Heart left ventricle (tissue), 16 donors: ENCODE results near the gene STEAP4. TPM values are rescaled to one million over a fixed set of nuclear protein-coding genes. Genes with fewer than 3 reads are reported as not detected.
"Not testable (repeated sequence)": the region's sequence is repeated elsewhere in the genome, so short reads cannot be mapped to it uniquely, and the experiment has no call there.

Experiments used
- ATAC-seq, 4 donors: fragments of 200-7000 bp; cut with Tn5 transposase; one replicate each; pipeline ENCODE4 v1.9.1; 2020 to 2022; ENCODE audit warnings: moderate library complexity in 4 of 4, mild to moderate bottlenecking in 3 of 4, moderate number of reproducible peaks in 1 of 4
- DNase-seq, 5 donors: peaks; one replicate each; pipeline ENCODE4 v3.0.0-alpha.2; 2020
- H3K27ac ChIP-seq, 12 donors: fragments of 200-600 bp; sonication (generic) in 4 of 12; one replicate each; pipeline versions ENCODE4 v1.5.0 to v1.8.0; 2016 to 2022; ENCODE audit warnings: mild to moderate bottlenecking in 2 of 12
- H3K27me3 ChIP-seq, 9 donors: fragments of 200-600 bp; sonication (generic) in 2 of 9; one replicate each; pipeline versions ENCODE4 v1.5.1 to v1.8.0; 2016 to 2022; ENCODE audit warnings: mild to moderate bottlenecking in 3 of 9
- H3K36me3 ChIP-seq, 9 donors: fragments of 200-600 bp; sonication (generic) in 2 of 9; one replicate each; pipeline versions ENCODE4 v1.5.0 to v1.8.0; 2018 to 2022; ENCODE audit warnings: mild to moderate bottlenecking in 2 of 9
- H3K4me1 ChIP-seq, 12 donors: fragments of 200-600 bp; sonication (generic) in 4 of 12; one replicate each; pipeline versions ENCODE4 v1.5.0 to v1.8.0; 2016 to 2022; ENCODE audit warnings: mild to moderate bottlenecking in 3 of 12
- H3K4me3 ChIP-seq, 12 donors: fragments of 200-600 bp; sonication (generic) in 4 of 12; one replicate each; pipeline versions ENCODE4 v1.5.0 to v1.8.0; 2017 to 2022; ENCODE audit warnings: mild to moderate bottlenecking in 9 of 12, moderate library complexity in 4 of 12
- H3K9me3 ChIP-seq, 12 donors: fragments of 200-600 bp; sonication (generic) in 4 of 12; one replicate each; pipeline versions ENCODE4 v1.5.0 to v1.8.0; 2016 to 2022; ENCODE audit warnings: mild to moderate bottlenecking in 1 of 12
- CTCF ChIP-seq, 12 donors: fragments of 200-600 bp; sonication (generic) in 4 of 12; IDR thresholded peaks; one replicate each; pipeline versions ENCODE4 v1.5.0 to v1.8.0; 2018 to 2022; ENCODE audit warnings: antibody characterized with exemption in 12 of 12, mild to moderate bottlenecking in 5 of 12
- POLR2A ChIP-seq, 2 donors: fragments of 450-650 bp; IDR thresholded peaks; one replicate each; pipeline ENCODE4 v1.6.1; 2017; ENCODE audit warnings: antibody characterized with exemption in 2 of 2, mild to moderate bottlenecking in 2 of 2, moderate library complexity in 2 of 2
- WGBS, 4 donors: extraction: QIAGEN DNeasy Blood & Tissue Kit in 2 of 4; methylation state at CpG; one replicate each; pipeline versions ENCODE4 v1.1.5 to v1.1.7; 2013 to 2018; 5-methylcytosine and 5-hydroxymethylcytosine counted together
- intact Hi-C, 10 donors: fragments of 100-400 bp; cut with DNase I; formaldehyde crosslinking; loops; one replicate each; pipeline versions ENCODE4 v1.11.1 to v1.14.2; 2022
- polyA plus RNA-seq, 2 donors: library from polyadenylated mRNA; stranded (reverse); fragments of 200-250 nt; gene quantifications; one replicate each; pipeline ENCODE4 v1.2.3, GENCODE V29; 2013
- total RNA-seq, 9 donors: library from RNA; depleted of rRNA in 2 of 9; stranded (reverse); fragments of >200 nt in 2 of 9; fragmentation: NEBNext Ultra II Directional in 3 of 9; extraction: Animal tissue kit (Norgen Biotek cat#: 25700) in 3 of 9; gene quantifications; one replicate each; pipeline versions ENCODE4 v1.1.0 to v1.2.4, GENCODE V29; 2016 to 2023
- donor health status: ischemic (EF 13 %, LVEDD 7.1; RV severe dilation, severe dysfunction).
- donor health status: healthy with polysubstance abuse.
- donor health status: DM: no; HTN: yes; CAD: no.
- donor health status: DM: no; HTN: no; CAD: no.
- donor health status: ischemic (EF 25% LVEDD 6.9; RV normal size, moderate dysfunction).
- donor health status: ischemic (EF 25% LVEDD 5.7; RV mildly dilated, moderate dysfunction).
- donor health status: healthy.
- donor health status: DM: yes; HTN: yes; CAD: no.
- donor health status: ischemic (EF 35%, LVEDD 5.7; RV mildly dilated, moderate dysfunction).
- donor health status: nonischemic (EF 11% LVEDD 7.7; RV severe dilation, severe dysfunction).
- donor health status: DM: yes; HTN: yes; CAD: no.
- donor health status: PGD.
- donor health status: ischemic (EF 29% LVEDD 5.4; RV normal size, mild dysfunction).
- donor health status: nonischemic (EF 23%, LVEDD 6.1; RV moderate dilation, normal function).

The STEAP4 gene
- total and polyA plus RNA-seq, 11 donors, result 6.8 to 47.1 (median 19.0) TPM

- WGBS, 4 donors, result 64 to 80% (median 73%) methylated on average over 2 of the region's 2 CpGs
Measured at GRCh38 chr7:88259656-88260380, 46.9 kb downstream of the STEAP4 start.

GRCh38 chr7:88258296-88258695, 48.4 kb downstream of the STEAP4 start:
- DNase-seq, H3K4me3 ChIP-seq, H3K27me3 ChIP-seq, ATAC-seq, H3K4me1 ChIP-seq, H3K27ac ChIP-seq, H3K36me3 ChIP-seq, intact Hi-C loops: not testable (repeated sequence)
- WGBS, 4 donors, result 85 to 92% (median 87%) methylated on average over 1 of the region's 1 CpG
- H3K9me3 ChIP-seq, result peaks cover 0 to 27% (median 10%) of the 10 kb centered on the region in 12 donors

More at GRCh38 chr7:88259656-88260380, 46.9 kb downstream of the STEAP4 start:
- intact Hi-C loops, result no loop called here
- no peak for ATAC-seq
- TF ChIP-seq CTCF (IDR thresholded peaks at IDR 0.05) (no peak), POLR2A (IDR thresholded peaks at IDR 0.05) (no peak)
- Histone ChIP-seq H3K27me3 (no peaks in the 10 kb centered on the region), H3K9me3 (peaks cover 0 to 12% (median 0%) of the 10 kb centered on the region in 12 donors), H3K27ac (no peak overlapping the region), H3K4me1 (peaks cover 0 to 4% (median 0%) of the 10 kb centered on the region in 12 donors), H3K36me3 (no peaks in the 10 kb centered on the region), H3K4me3 (no peak overlapping the region)
- DNase-seq, result no peak

- TF ChIP-seq POLR2A (IDR thresholded peaks at IDR 0.05) (no peak), CTCF (IDR thresholded peaks at IDR 0.05) (no peak)
- no peaks in the 10 kb centered on the region for H3K27me3 ChIP-seq
- DNase-seq, result no peak
- peaks cover 0 to 41% (median 16%) of the 10 kb centered on the region in 12 donors for H3K9me3 ChIP-seq
- H3K36me3 ChIP-seq, result no peaks in the 10 kb centered on the region
- H3K4me3 ChIP-seq, result no peak overlapping the region
- intact Hi-C loops, result no loop called here
- ATAC-seq, result no peak
- H3K27ac ChIP-seq, result no peak overlapping the region
- no peaks in the 10 kb centered on the region for H3K4me1 ChIP-seq
Measured at GRCh38 chr7:88256906-88257305, 49.8 kb downstream of the STEAP4 start.

GRCh38 chr7:88254721-88255424, 51.8 kb downstream of the STEAP4 start:
- Histone ChIP-seq H3K4me1 (no peaks in the 10 kb centered on the region), H3K27me3 (no peaks in the 10 kb centered on the region), H3K36me3 (no peaks in the 10 kb centered on the region), H3K9me3 (peaks cover 0 to 40% (median 16%) of the 10 kb centered on the region in 12 donors), H3K4me3 (no peak overlapping the region), H3K27ac (no peak overlapping the region)
- no peak for ATAC-seq
- no peak for DNase-seq
- intact Hi-C loops, result no loop called here
- TF ChIP-seq CTCF (IDR thresholded peaks at IDR 0.05), result no peak
- no peak for TF ChIP-seq POLR2A (IDR thresholded peaks at IDR 0.05)
- WGBS, 4 donors, result 87 to 93% (median 88%) methylated on average over 2 of the region's 2 CpGs
